Astrocyte (in vitro differentiated cells and primary cell): ENCODE data around the gene NAALADL2.

Experiments used
- CTCF ChIP-seq: IDR thresholded peaks from 2 replicates; pipeline ENCODE4 v1.5.1; 2011; ENCODE audit warnings: low read depth, mild to moderate bottlenecking, inconsistent platforms, low read length, moderate library complexity; ENCODE audit not compliant: insufficient read depth
- EZH2 ChIP-seq: IDR thresholded peaks from 2 replicates; pipeline ENCODE4 v1.6.1; 2012; ENCODE audit warnings: mild to moderate bottlenecking, low read length, inconsistent platforms; ENCODE audit not compliant: insufficient read depth

- TF ChIP-seq CTCF: no peak
- no peak for TF ChIP-seq EZH2
Observed at GRCh38 chr3:175378348-175378747, 519.2 kb downstream of the NAALADL2 start.
